AG04450 (cell line): ENCODE measurements around the gene ULK4. TPM values are rescaled to one million over a fixed set of nuclear protein-coding genes. Genes with fewer than 3 reads are reported as not detected.
"Not testable (repeated sequence)": the region's sequence is repeated elsewhere in the genome, so short reads cannot be mapped to it uniquely, and the experiment has no call there.

Experiments used
- CTCF ChIA-PET: fragments of 300-600, 350-600 bp; formaldehyde crosslinking; extraction: SDS; loops from one replicate; lab custom pipeline; 2022; ENCODE audit warnings: antibody characterized with exemption, inconsistent platforms; lab: Charles Lee
- POLR2A ChIA-PET: fragments of 350-600 bp; formaldehyde crosslinking; extraction: SDS; loops from one replicate; lab custom pipeline; 2021; ENCODE audit warnings: antibody characterized with exemption, inconsistent platforms; lab: Yijun Ruan, JAX
- DNase-seq: peaks from one replicate; pipeline ENCODE4 v3.0.0-alpha.2; 2011; ENCODE audit warnings: low read depth, low spot score
- H3K27ac ChIP-seq: one replicate; pipeline ENCODE4 v1.5.1; 2012; ENCODE audit warnings: low read depth, low read length, control low read depth
- H3K27me3 ChIP-seq: one replicate; pipeline ENCODE4 v1.6.0; 2012; ENCODE audit warnings: low read length; ENCODE audit not compliant: control insufficient read depth, insufficient read depth
- H3K4me3 ChIP-seq: 2 replicates; pipeline ENCODE4 v1.5.1; 2011; ENCODE audit warnings: mild to moderate bottlenecking, low read depth, low read length, control low read depth
- H3K9me3 ChIP-seq: 2 replicates; pipeline ENCODE4 v1.5.1; 2012; ENCODE audit warnings: low read length; ENCODE audit not compliant: control insufficient read depth, insufficient read depth
- CTCF ChIP-seq: IDR thresholded peaks from 2 replicates; pipeline ENCODE4 v1.5.1; 2011; ENCODE audit warnings: low read depth, low read length, control low read depth, inconsistent platforms
- polyA plus RNA-seq: library from polyadenylated mRNA; depleted of rRNA; stranded (reverse); fragments of >200 nt; gene quantifications from 2 replicates; pipeline ENCODE4 v1.2.3, GENCODE V29; 2011

The ULK4 gene
- polyA plus RNA-seq, 1 experiment, result 3.7 TPM

DNA sequence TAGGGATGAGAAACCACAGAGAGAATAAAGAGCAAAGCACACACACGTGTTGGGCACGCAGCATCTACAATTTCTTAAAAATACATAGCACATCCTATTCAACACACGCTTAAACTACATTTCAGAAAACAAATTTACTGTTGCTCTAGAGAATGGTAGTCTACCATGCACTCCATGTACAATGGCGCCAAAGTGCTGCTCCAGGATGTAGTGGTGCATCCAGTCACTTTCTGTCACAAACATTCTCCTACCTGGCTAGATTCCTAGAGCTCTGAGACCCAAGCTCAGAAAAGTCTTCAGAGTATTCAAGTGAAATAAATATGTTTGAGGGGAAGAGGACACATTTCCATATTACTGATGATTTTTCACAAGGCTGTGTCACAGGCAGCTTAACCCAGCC lies 388.3 kb downstream of the ULK4 start:
- Histone ChIP-seq H3K27me3 (no peaks in the 10 kb centered on the region), H3K9me3 (no peaks in the 10 kb centered on the region), H3K4me3 (no peak overlapping the region), H3K27ac (no peak overlapping the region)
- no peak for TF ChIP-seq CTCF
- no peak for DNase-seq
- ChIA-PET POLR2A (no interaction called here), CTCF (no interaction called here)

- Histone ChIP-seq H3K27ac (no peak overlapping the region), H3K4me3 (no peak overlapping the region), H3K9me3 (no peaks in the 10 kb centered on the region), H3K27me3 (no peaks in the 10 kb centered on the region)
- ChIA-PET CTCF (no interaction called here), POLR2A (no interaction called here)
- no peak for DNase-seq
- TF ChIP-seq CTCF, result no peak
Measured at GRCh38 chr3:41572092-41572491, 389.8 kb downstream of the ULK4 start.

GRCh38 chr3:41569632-41570305 lies 392.1 kb downstream of the ULK4 start:
- DNase-seq, result no peak
- TF ChIP-seq CTCF, result no peak
- Histone ChIP-seq H3K27ac (no peak overlapping the region), H3K4me3 (no peak overlapping the region), H3K9me3 (no peaks in the 10 kb centered on the region), H3K27me3 (no peaks in the 10 kb centered on the region)
- ChIA-PET CTCF (no interaction called here), POLR2A (no interaction called here)

DNA sequence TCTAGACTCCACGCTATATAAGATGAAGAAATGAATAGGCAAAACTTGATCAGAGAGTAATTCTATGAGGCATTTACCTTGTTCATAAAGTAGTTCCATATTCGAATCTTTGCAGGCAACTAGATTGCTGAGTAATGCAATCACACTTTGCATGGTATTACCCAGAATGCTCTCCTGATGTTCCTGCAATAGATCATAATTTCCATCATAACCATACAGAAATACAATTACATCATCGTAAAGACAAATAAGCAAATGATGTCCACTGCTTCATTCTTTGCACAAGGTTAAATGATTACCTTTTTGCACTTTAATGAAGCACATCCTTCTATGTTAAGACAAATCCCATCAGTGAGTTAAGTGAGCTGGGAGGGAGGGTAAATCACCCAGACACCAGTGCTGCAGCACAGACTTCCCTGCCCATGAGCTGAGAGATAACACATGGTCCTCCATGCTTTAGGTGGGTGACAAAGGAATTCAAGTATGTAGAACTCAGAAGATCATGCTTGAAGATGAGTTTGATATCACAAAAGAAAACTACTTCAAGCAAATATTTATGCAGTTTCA lies 395.9 kb downstream of the ULK4 start:
- ChIA-PET CTCF (no interaction called here), POLR2A (no interaction called here)
- Histone ChIP-seq H3K9me3 (no peaks in the 10 kb centered on the region), H3K4me3 (no peak overlapping the region), H3K27me3 (no peaks in the 10 kb centered on the region), H3K27ac (no peak overlapping the region)
- no peak for TF ChIP-seq CTCF
- no peak for DNase-seq

DNA sequence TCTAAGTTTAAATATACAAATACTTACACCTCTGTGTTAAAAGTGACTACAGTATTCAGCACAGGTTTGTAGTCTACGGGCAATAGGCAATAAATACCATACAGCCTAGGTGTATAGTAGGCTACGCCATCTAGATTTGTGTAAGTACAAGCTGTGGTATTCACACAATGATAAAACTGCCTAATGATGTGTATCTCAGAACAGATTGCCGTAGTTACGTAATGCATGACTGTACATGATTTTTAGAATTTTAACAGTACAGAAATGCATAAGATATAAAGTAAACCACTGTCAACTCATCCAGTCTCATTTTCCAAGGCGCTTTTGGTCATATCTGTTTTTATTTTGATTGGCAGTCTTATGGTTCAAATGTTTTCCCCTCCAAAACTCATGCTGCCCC lies 396.9 kb downstream of the ULK4 start:
- Histone ChIP-seq H3K27me3 (no peaks in the 10 kb centered on the region), H3K4me3 (no peak overlapping the region), H3K27ac (no peak overlapping the region), H3K9me3 (no peaks in the 10 kb centered on the region)
- ChIA-PET CTCF (no interaction called here), POLR2A (no interaction called here)
- TF ChIP-seq CTCF, result no peak
- no peak for DNase-seq

DNA sequence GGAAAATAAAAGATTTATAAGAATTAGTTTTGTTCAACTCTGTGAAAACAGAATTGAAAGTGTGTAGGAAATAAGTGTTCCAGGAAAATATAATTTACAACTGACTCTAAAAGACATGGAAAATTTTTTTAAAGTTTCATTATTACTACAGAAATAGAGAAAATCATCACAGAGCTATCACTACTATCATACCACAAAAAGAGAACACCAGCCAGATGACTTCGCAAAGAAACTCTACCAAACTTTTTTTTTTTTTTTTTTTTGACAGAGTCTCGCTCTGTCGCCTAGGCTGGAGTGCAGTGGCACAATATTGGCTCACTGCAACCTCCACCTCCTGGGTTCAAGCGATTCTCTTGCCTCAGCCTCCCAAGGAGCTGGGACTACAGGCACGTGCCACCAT lies 405.7 kb downstream of the ULK4 start:
- H3K4me3 ChIP-seq, H3K27me3 ChIP-seq, DNase-seq, H3K27ac ChIP-seq, POLR2A ChIA-PET, H3K9me3 ChIP-seq, CTCF ChIA-PET: not testable (repeated sequence)
